Endothelial cell of umbilical vein (primary cell): ENCODE measurements around the gene CSMD2. TPM values are rescaled to one million over a fixed set of nuclear protein-coding genes. Genes with fewer than 3 reads are reported as not detected.

Source experiments
- BruUV-seq: library from RNA; stranded (reverse); fragments of 400-500 nt; replicated peaks from 2 replicates; lab custom pipeline; 2021; lab: Mats Ljungman, UMichigan
- CTCF ChIA-PET: fragments of 300-600, 350-600 bp; sonication (Branson Sonifier 250); formaldehyde crosslinking; loops from one replicate; lab custom pipeline; 2021; ENCODE audit warnings: antibody characterized with exemption, inconsistent platforms; lab: Charles Lee
- POLR2A ChIA-PET: fragments of 300-600, 350-600 bp; sonication (Branson Sonifier 250); formaldehyde crosslinking; loops from one replicate; lab custom pipeline; 2021; ENCODE audit warnings: antibody characterized with exemption, inconsistent platforms; lab: Charles Lee
- DNase-seq: peaks from one replicate; pipeline ENCODE4 v3.0.0-alpha.2; 2011; ENCODE audit warnings: low read depth, low spot score
- FAIRE-seq: peaks from 2 replicates; lab custom pipeline; 2011; peaks lifted over from hg19 to GRCh38; lab: Jason Lieb, UNC
- H2AFZ ChIP-seq: 2 replicates; pipeline ENCODE4 v1.6.0; 2012; ENCODE audit warnings: low read depth, low read length, control low read depth, inconsistent platforms
- H3K27ac ChIP-seq: 2 replicates; pipeline ENCODE4 v1.5.1; 2011; ENCODE audit warnings: low read depth, mild to moderate bottlenecking, control low read depth, low read length, moderate library complexity; ENCODE audit not compliant: insufficient read depth
- H3K27me3 ChIP-seq, 2 experiments: 2 replicates each; pipeline versions ENCODE4 v1.6.0 to v1.6.1; 2011; ENCODE audit warnings: low read length in 2 of 2, mixed read lengths in 1 of 2; ENCODE audit not compliant: control insufficient read depth in 2 of 2, insufficient read depth in 2 of 2
- H3K36me3 ChIP-seq, 2 experiments: 2 replicates in 1 of 2; 3 replicates in 1 of 2; pipeline ENCODE4 v1.5.1; 2011; ENCODE audit warnings: low read length in 2 of 2, mild to moderate bottlenecking in 1 of 2, moderate library complexity in 1 of 2; ENCODE audit not compliant: control insufficient read depth in 2 of 2, insufficient read depth in 2 of 2; ENCODE audit errors: extremely low read depth in 1 of 2
- H3K4me1 ChIP-seq: 3 replicates; pipeline ENCODE4 v1.5.1; 2011; ENCODE audit warnings: mild to moderate bottlenecking, low read length; ENCODE audit not compliant: control insufficient read depth, insufficient read depth; ENCODE audit errors: extremely low read depth
- H3K4me2 ChIP-seq: 2 replicates; pipeline ENCODE4 v1.6.1; 2011; ENCODE audit warnings: low read length, control low read depth, mixed read lengths; ENCODE audit not compliant: insufficient read depth
- H3K4me3 ChIP-seq, 3 experiments: fragments of 200-600 bp in 1 of 3; sonication (generic), shearing (Covaris generic) in 1 of 3; replicated peaks in 1 of 3; 2 replicates each; pipeline ENCODE4 v1.5.1; 2011 to 2016; ENCODE audit warnings: control low read depth in 3 of 3, low read length in 3 of 3, mild to moderate bottlenecking in 2 of 3, inconsistent platforms in 1 of 3, low read depth in 1 of 3, moderate library complexity in 1 of 3; ENCODE audit not compliant: insufficient read depth in 1 of 3
- H3K79me2 ChIP-seq: 2 replicates; pipeline ENCODE4 v1.6.0; 2012; ENCODE audit warnings: low read length, inconsistent platforms; ENCODE audit not compliant: control insufficient read depth, insufficient read depth
- H3K9ac ChIP-seq: replicated peaks from 2 replicates; pipeline ENCODE3; 2011; ENCODE audit warnings: low read length, control low read depth; ENCODE audit not compliant: insufficient read depth; ENCODE audit errors: extremely low read depth
- H3K9me1 ChIP-seq: replicated peaks from 3 replicates; pipeline ENCODE4 v1.6.0; 2011; ENCODE audit warnings: mild to moderate bottlenecking, low read length; ENCODE audit not compliant: control insufficient read depth, insufficient read depth; ENCODE audit errors: extremely low read depth
- H3K9me3 ChIP-seq: replicated peaks from 2 replicates; pipeline ENCODE4 v1.5.1; 2012; ENCODE audit warnings: low read length, inconsistent platforms; ENCODE audit not compliant: control insufficient read depth, insufficient read depth
- H4K20me1 ChIP-seq: replicated peaks from 2 replicates; pipeline ENCODE3; 2011; ENCODE audit warnings: mild to moderate bottlenecking, low read length; ENCODE audit not compliant: control insufficient read depth, insufficient read depth; ENCODE audit errors: extremely low read depth
- EZH2 ChIP-seq: IDR thresholded peaks from 2 replicates; pipeline ENCODE4 v1.6.1; 2012; ENCODE audit warnings: borderline replicate concordance, low read depth, mild to moderate bottlenecking, moderate library complexity, low read length, inconsistent platforms; ENCODE audit not compliant: severe bottlenecking
- FOS ChIP-seq: IDR thresholded peaks from 2 replicates; pipeline ENCODE4 v1.6.1; 2011; ENCODE audit warnings: mild to moderate bottlenecking, low read length, moderate library complexity, borderline replicate concordance; ENCODE audit not compliant: insufficient read depth
- GATA2 ChIP-seq: IDR thresholded peaks from 2 replicates; pipeline ENCODE4 v1.7.0; 2011; ENCODE audit warnings: low read depth, mild to moderate bottlenecking, moderate library complexity, mixed read lengths, low read length; ENCODE audit not compliant: insufficient read length, insufficient read depth
- JUN ChIP-seq: IDR thresholded peaks from 2 replicates; pipeline ENCODE4 v1.6.1; 2011; ENCODE audit warnings: borderline replicate concordance, low read depth; ENCODE audit not compliant: insufficient read length, insufficient read depth
- MAX ChIP-seq: IDR thresholded peaks from 2 replicates; pipeline ENCODE4 v1.6.1; 2011; ENCODE audit not compliant: insufficient read depth, insufficient read length
- MYC ChIP-seq: IDR thresholded peaks from one replicate; pipeline ENCODE4 v1.6.1; 2011; ENCODE audit warnings: mild to moderate bottlenecking, low read depth, low read length
- POLR2A ChIP-seq: IDR thresholded peaks from 2 replicates; pipeline ENCODE4 v1.6.1; 2012; ENCODE audit warnings: low read depth, mild to moderate bottlenecking, control low read depth, low read length
- POLR2AphosphoS5 ChIP-seq: IDR thresholded peaks from 2 replicates; pipeline ENCODE4 v1.6.1; 2012; ENCODE audit warnings: low read depth, mild to moderate bottlenecking, control low read depth, low read length, moderate library complexity; ENCODE audit not compliant: insufficient read depth
- dilution Hi-C: fragments of 300-500 bp; cut with MboI; formaldehyde crosslinking; loops from one replicate; pipeline ENCODE4 v1.15.0; 2019; ENCODE audit warnings: low sequenced_read_pairs; ENCODE audit not compliant: extremely low pct_ligation_motif_present
- intact Hi-C: fragments of 100-400 bp; cut with micrococcal nuclease; formaldehyde crosslinking; loops from one replicate; pipeline ENCODE4 v1.10.0; 2022
- polyA plus RNA-seq, 4 experiments: library from polyadenylated mRNA; depleted of rRNA in 3 of 4; stranded (reverse) in 3 of 4; unstranded in 1 of 4; fragments of >200 nt; gene quantifications; 2 replicates each; pipeline versions ENCODE4 v1.2.1 to v1.2.3, GENCODE V29; 2011 to 2012; ENCODE audit warnings: missing spikeins in 1 of 4
- total RNA-seq: library from RNA; stranded (reverse); gene quantifications from 2 replicates; pipeline ENCODE4 v1.2.3, GENCODE V29; 2021
- TF ChIP-seq, protein P1 (sequence below), 2 donors: IDR thresholded peaks; 1 replicate in 1 of 2; 2 replicates in 1 of 2; pipeline ENCODE4 v1.5.1; 2011; ENCODE audit warnings: low read length in 2 of 2, mild to moderate bottlenecking in 2 of 2, moderate library complexity in 2 of 2, control low read depth in 1 of 2, inconsistent platforms in 1 of 2, low read depth in 1 of 2; ENCODE audit not compliant: insufficient read depth in 1 of 2; ENCODE audit errors: extremely low read depth in 1 of 2

The CSMD2 gene
- total and polyA plus RNA-seq, 2 donors (not counting 3 experiments of a cell fraction or from before 2014, with no cell fraction given): under 0.01 TPM; not detected in 1

DNA sequence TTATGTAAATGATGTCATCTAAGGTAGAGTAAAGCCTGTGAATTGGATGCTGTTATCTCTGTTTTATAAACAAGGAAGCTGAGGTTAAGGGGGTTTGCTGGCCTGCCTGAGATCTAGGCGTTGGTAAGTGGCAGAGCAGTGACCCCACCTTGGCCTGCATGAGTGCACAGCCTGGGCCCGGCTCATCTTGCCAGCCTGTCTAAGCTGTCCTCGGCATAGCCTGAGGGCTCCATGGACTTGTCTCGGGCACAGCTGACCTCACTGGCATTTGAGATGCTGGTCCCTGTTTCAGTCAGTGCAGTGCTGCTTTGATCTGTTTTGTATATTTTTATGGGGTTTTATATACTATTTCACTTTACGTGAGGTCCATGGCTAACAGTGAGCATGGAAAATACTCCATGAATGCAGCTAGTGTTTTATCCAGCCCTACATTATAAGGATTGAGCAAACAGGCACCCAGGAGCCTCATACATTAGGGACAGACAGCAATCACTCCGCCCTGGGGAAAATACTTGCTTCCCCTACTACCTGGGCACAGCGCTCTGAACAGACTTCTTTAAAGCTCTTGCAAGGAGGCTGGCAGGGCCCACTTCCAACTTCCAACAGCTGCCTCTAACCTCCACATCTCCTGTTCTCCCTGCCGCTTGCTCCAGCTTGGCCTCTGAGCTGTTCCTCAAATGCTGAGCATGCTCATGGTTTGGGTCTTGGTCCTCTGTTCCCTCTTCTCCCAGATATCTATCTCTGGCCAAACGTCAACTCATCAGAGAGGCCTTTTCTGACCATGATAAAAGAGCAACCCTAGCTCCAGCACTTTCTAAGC is 451.8 kb downstream of the CSMD2 start:
- ChIA-PET CTCF (interaction anchor here (0.7 kb wide), 1 partner anchor 80 kb away, joined by 3 read pairs; no protein-coding TSS in a partner anchor), POLR2A (no interaction called here)
- Histone ChIP-seq H3K9ac (no peak overlapping the region), H2AFZ (no peak overlapping the region), H3K4me1 (no peaks in the 10 kb centered on the region), H3K4me3 (no peak overlapping the region), H3K79me2 (no peaks in the 10 kb centered on the region), H3K27me3 (no peaks in the 10 kb centered on the region), H3K4me2 (no peak overlapping the region), H3K9me3 (no peaks in the 10 kb centered on the region), H3K9me1 (no peaks in the 10 kb centered on the region), H3K27ac (no peak overlapping the region), H3K36me3 (no peaks in the 10 kb centered on the region), H4K20me1 (no peaks in the 10 kb centered on the region)
- FAIRE-seq (no peak), DNase-seq (no peak)
- dilution Hi-C loops (no loop called here), intact Hi-C loops (no loop called here)
- no TSS peak for BruUV-seq
- TF ChIP-seq MAX: no peak
- TF ChIP-seq GATA2: no peak

GRCh38 chr1:33712186-33712585 is 452.8 kb downstream of the CSMD2 start:
- DNase-seq: no peak
- dilution Hi-C loops: no loop called here
- Histone ChIP-seq H3K27me3 (no peaks in the 10 kb centered on the region), H3K9me1 (no peaks in the 10 kb centered on the region), H2AFZ (no peak overlapping the region), H3K9ac (no peak overlapping the region), H3K4me3 (no peak overlapping the region), H3K9me3 (no peaks in the 10 kb centered on the region), H4K20me1 (no peaks in the 10 kb centered on the region), H3K36me3 (no peaks in the 10 kb centered on the region), H3K79me2 (no peaks in the 10 kb centered on the region), H3K4me1 (no peaks in the 10 kb centered on the region), H3K27ac (no peak overlapping the region), H3K4me2 (no peak overlapping the region)
- no peak for FAIRE-seq
- BruUV-seq: no TSS peak
- TF ChIP-seq EZH2 (no peak), MYC (no peak), MAX (no peak), FOS (no peak), POLR2AphosphoS5 (no peak), GATA2 (no peak), POLR2A (no peak), JUN (no peak)
- TF ChIP-seq, protein P1, sequence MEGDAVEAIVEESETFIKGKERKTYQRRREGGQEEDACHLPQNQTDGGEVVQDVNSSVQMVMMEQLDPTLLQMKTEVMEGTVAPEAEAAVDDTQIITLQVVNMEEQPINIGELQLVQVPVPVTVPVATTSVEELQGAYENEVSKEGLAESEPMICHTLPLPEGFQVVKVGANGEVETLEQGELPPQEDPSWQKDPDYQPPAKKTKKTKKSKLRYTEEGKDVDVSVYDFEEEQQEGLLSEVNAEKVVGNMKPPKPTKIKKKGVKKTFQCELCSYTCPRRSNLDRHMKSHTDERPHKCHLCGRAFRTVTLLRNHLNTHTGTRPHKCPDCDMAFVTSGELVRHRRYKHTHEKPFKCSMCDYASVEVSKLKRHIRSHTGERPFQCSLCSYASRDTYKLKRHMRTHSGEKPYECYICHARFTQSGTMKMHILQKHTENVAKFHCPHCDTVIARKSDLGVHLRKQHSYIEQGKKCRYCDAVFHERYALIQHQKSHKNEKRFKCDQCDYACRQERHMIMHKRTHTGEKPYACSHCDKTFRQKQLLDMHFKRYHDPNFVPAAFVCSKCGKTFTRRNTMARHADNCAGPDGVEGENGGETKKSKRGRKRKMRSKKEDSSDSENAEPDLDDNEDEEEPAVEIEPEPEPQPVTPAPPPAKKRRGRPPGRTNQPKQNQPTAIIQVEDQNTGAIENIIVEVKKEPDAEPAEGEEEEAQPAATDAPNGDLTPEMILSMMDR (IDR thresholded peaks at IDR 0.05; ENCODE audit: extremely low read depth in 1 of 2, insufficient read depth in 1 of 2, low read depth in 1 of 2, low read length in 2 of 2): no peak
- CTCF ChIA-PET: no interaction called here
- POLR2A ChIA-PET: no interaction called here
- intact Hi-C loops: no loop called here
